Right renal pelvis (tissue), 4 donors: ENCODE data around the gene SIRT7. TPM values are rescaled to one million over a fixed set of nuclear protein-coding genes. Genes with fewer than 3 reads are reported as not detected.

ENCODE experiments used
- DNase-seq, 4 donors: peaks; one replicate each; pipeline ENCODE4 v3.0.0-alpha.2; 2013; ENCODE audit warnings: low read depth in 4 of 4, low spot score in 3 of 4, missing footprints in 1 of 4
- polyA plus RNA-seq, 4 donors: library from polyadenylated mRNA; unstranded; fragments of 120-200 nt; gene quantifications; one replicate each; pipeline ENCODE4 v1.2.1, GENCODE V29; 2013; ENCODE audit not compliant: insufficient read length in 4 of 4

Gene SIRT7
- polyA plus RNA-seq, 4 donors, result 11.4 to 15.0 (median 13.1) TPM

GRCh38 chr17:81867170-81867990 is 50.6 kb downstream of the SIRT7 start:
- DNase-seq, result no peak

GRCh38 chr17:81866440-81867169 is 51.4 kb downstream of the SIRT7 start:
- no peak for DNase-seq

GRCh38 chr17:81865733-81866439 is 52.1 kb downstream of the SIRT7 start:
- DNase-seq, result no peak

- DNase-seq, result no peak
These were observed 52.6 kb downstream of the SIRT7 start for GRCh38 chr17:81865358-81865732.

GRCh38 chr17:81863833-81864768 is 53.9 kb downstream of the SIRT7 start:
- DNase-seq, result no peak

- no peak for DNase-seq
These were observed 54.8 kb downstream of the SIRT7 start for GRCh38 chr17:81863123-81863675.

Other genes with a start within 250 kb of the SIRT7 start
- gene ARL16, start 234.4 kb downstream of the SIRT7 start, polyA plus RNA-seq, result 10 to 100 TPM; 36.9 to 49.1 (median 45.4) TPM
- 100 to 1,000 TPM in 1 of 4 donors, 10 to 100 TPM in 3; 94.3 to 104 (median 98.0) TPM for gene HGS, start 234.2 kb downstream of the SIRT7 start, polyA plus RNA-seq
- 10 to 100 TPM; 41.0 to 68.1 (median 43.5) TPM for gene MRPL12, start 214.8 kb downstream of the SIRT7 start, polyA plus RNA-seq
- gene SLC25A10, start 205.9 kb downstream of the SIRT7 start, polyA plus RNA-seq, result 10 to 100 TPM; 12.5 to 23.3 (median 13.4) TPM
- 10 to 100 TPM in 3 of 4 donors, 1 to 10 TPM in 1; 8.4 to 15.5 (median 13.0) TPM for gene GCGR, start 114.0 kb downstream of the SIRT7 start, polyA plus RNA-seq
- 100 to 1,000 TPM in 1 of 4 donors, 10 to 100 TPM in 3; 75.3 to 135 (median 90.1) TPM for gene MCRIP1, start 84.9 kb downstream of the SIRT7 start, polyA plus RNA-seq
- gene PPP1R27, start 83.1 kb downstream of the SIRT7 start, polyA plus RNA-seq, result under 1 TPM in 3 of 4 donors, not detected in 1; 0.18 to 0.36 (median 0.26) TPM
- gene P4HB, start 57.6 kb downstream of the SIRT7 start, polyA plus RNA-seq, result 100 to 1,000 TPM; 407 to 439 (median 410) TPM
- 100 to 1,000 TPM; 166 to 199 (median 195) TPM for gene ARHGDIA, start 46.8 kb downstream of the SIRT7 start, polyA plus RNA-seq
- 10 to 100 TPM; 72.0 to 93.8 (median 79.3) TPM for gene ALYREF, start 26.6 kb downstream of the SIRT7 start, polyA plus RNA-seq
- 100 to 1,000 TPM in 1 of 4 donors, 10 to 100 TPM in 3; 64.7 to 120 (median 81.9) TPM for gene ANAPC11, start 26.5 kb downstream of the SIRT7 start, polyA plus RNA-seq
- gene NPB, start 15.9 kb downstream of the SIRT7 start, polyA plus RNA-seq, result under 1 TPM; 0.32 to 1.00 (median 0.48) TPM
- 10 to 100 TPM; 44.0 to 53.7 (median 46.6) TPM for gene PCYT2, start 6.8 kb downstream of the SIRT7 start, polyA plus RNA-seq
- 10 to 100 TPM; 12.3 to 12.6 (median 12.3) TPM for gene MAFG, start 9.6 kb upstream of the SIRT7 start, polyA plus RNA-seq
- gene PYCR1, start 19.1 kb upstream of the SIRT7 start, polyA plus RNA-seq, result 10 to 100 TPM; 26.9 to 39.2 (median 28.6) TPM
- gene MYADML2, start 29.1 kb upstream of the SIRT7 start, polyA plus RNA-seq, result under 1 TPM in 3 of 4 donors, not detected in 1; 0.08 to 0.14 (median 0.11) TPM
- 1 to 10 TPM; 1.7 to 3.7 (median 2.4) TPM for gene NOTUM, start 43.0 kb upstream of the SIRT7 start, polyA plus RNA-seq
- 10 to 100 TPM; 22.0 to 38.4 (median 24.1) TPM for gene ASPSCR1, start 59.5 kb upstream of the SIRT7 start, polyA plus RNA-seq
- gene CENPX, start 104.7 kb upstream of the SIRT7 start, polyA plus RNA-seq, result 10 to 100 TPM; 37.9 to 49.6 (median 41.8) TPM
- 10 to 100 TPM; 10.8 to 16.4 (median 11.9) TPM for gene LRRC45, start 105.1 kb upstream of the SIRT7 start, polyA plus RNA-seq
- gene RAC3, start 113.5 kb upstream of the SIRT7 start, polyA plus RNA-seq, result 10 to 100 TPM in 3 of 4 donors, 1 to 10 TPM in 1; 10.0 to 17.7 (median 12.1) TPM
- gene DCXR, start 119.5 kb upstream of the SIRT7 start, polyA plus RNA-seq, result 100 to 1,000 TPM in 1 of 4 donors, 10 to 100 TPM in 3; 75.7 to 111 (median 91.6) TPM
- gene RFNG, start 133.6 kb upstream of the SIRT7 start, polyA plus RNA-seq, result 10 to 100 TPM; 39.7 to 59.1 (median 47.5) TPM
- gene GPS1, start 133.7 kb upstream of the SIRT7 start, polyA plus RNA-seq, result 100 to 1,000 TPM; 107 to 145 (median 110) TPM
- 10 to 100 TPM; 78.2 to 94.1 (median 79.1) TPM for gene DUS1L, start 147.6 kb upstream of the SIRT7 start, polyA plus RNA-seq
- gene FASN, start 180.1 kb upstream of the SIRT7 start, polyA plus RNA-seq, result 10 to 100 TPM; 30.0 to 52.8 (median 37.3) TPM